Panc1 (cell line): ENCODE results near the gene GFER. TPM values are rescaled to one million over a fixed set of nuclear protein-coding genes. Genes with fewer than 3 reads are reported as not detected.

Experiments used
- ATAC-seq: fragments of 200-7000 bp; cut with Tn5 transposase; 2 replicates; pipeline ENCODE4 v1.9.1; 2020; ENCODE audit warnings: mild to moderate bottlenecking, moderate library complexity
- BruUV-seq: library from RNA; stranded (reverse); fragments of 400-500 nt; replicated peaks from 2 replicates; lab custom pipeline; 2021; lab: Mats Ljungman, UMichigan
- CTCF ChIA-PET: fragments of 300-600 bp; sonication (Branson Sonifier 250); formaldehyde crosslinking; loops from one replicate; lab custom pipeline; 2022; ENCODE audit warnings: antibody characterized with exemption; lab: Charles Lee
- POLR2A ChIA-PET: fragments of 300-600 bp; sonication (Branson Sonifier 250); formaldehyde crosslinking; loops from one replicate; lab custom pipeline; 2022; ENCODE audit warnings: antibody characterized with exemption; lab: Charles Lee
- DNase-seq: peaks from one replicate; pipeline ENCODE4 v3.0.0-alpha.2; 2010; ENCODE audit warnings: low read depth, low spot score
- H3K27ac ChIP-seq: 2 replicates; pipeline ENCODE4 v1.5.1; 2011; ENCODE audit warnings: mild to moderate bottlenecking, low read length, inconsistent platforms
- H3K27me3 ChIP-seq: fragments of 200-500 bp; sonication (Bioruptor generic); 2 replicates; pipeline ENCODE4 v1.6.0; 2014; ENCODE audit warnings: low read length, inconsistent platforms; ENCODE audit not compliant: control insufficient read depth, insufficient read depth
- H3K36me3 ChIP-seq: fragments of 200-500 bp; sonication (Bioruptor generic); 2 replicates; pipeline ENCODE4 v1.5.1; 2014; ENCODE audit warnings: inconsistent platforms, mild to moderate bottlenecking, low read length, moderate library complexity; ENCODE audit not compliant: control insufficient read depth, insufficient read depth
- H3K4me1 ChIP-seq: 2 replicates; pipeline ENCODE4 v1.5.1; 2011; ENCODE audit warnings: inconsistent platforms, mild to moderate bottlenecking, low read length, moderate library complexity; ENCODE audit not compliant: control insufficient read depth, insufficient read depth
- H3K4me3 ChIP-seq, 2 experiments: 2 replicates each; pipeline ENCODE4 v1.5.1; 2011 to 2012; ENCODE audit warnings: low read depth in 2 of 2, low read length in 2 of 2, mild to moderate bottlenecking in 2 of 2, inconsistent platforms in 1 of 2, moderate library complexity in 1 of 2
- H3K9me3 ChIP-seq: fragments of 200-500 bp; sonication (Bioruptor generic); 2 replicates; pipeline ENCODE4 v1.5.1; 2014; ENCODE audit warnings: low read depth, mild to moderate bottlenecking, inconsistent platforms, low read length, moderate library complexity; ENCODE audit not compliant: control insufficient read depth, insufficient read depth
- CTCF ChIP-seq: fragments of 450-650 bp; IDR thresholded peaks from 2 replicates; pipeline ENCODE4 v1.5.1; 2017; ENCODE audit warnings: mild to moderate bottlenecking
- POLR2AphosphoS5 ChIP-seq: IDR thresholded peaks from 2 replicates; pipeline ENCODE4 v1.6.1; 2012; ENCODE audit warnings: mild to moderate bottlenecking, low read depth, low read length, moderate library complexity
- REST ChIP-seq, 2 experiments: IDR thresholded peaks; 2 replicates each; pipeline ENCODE4 v1.6.1; 2011 to 2012; ENCODE audit warnings: low read depth in 2 of 2, control low read depth in 1 of 2, low read length in 1 of 2, mild to moderate bottlenecking in 1 of 2, moderate library complexity in 1 of 2; ENCODE audit not compliant: insufficient read depth in 1 of 2
- SIN3A ChIP-seq: IDR thresholded peaks from 2 replicates; pipeline ENCODE4 v1.6.1; 2012; ENCODE audit warnings: low read depth, mild to moderate bottlenecking, low read length, moderate library complexity, borderline replicate concordance; ENCODE audit not compliant: insufficient read depth
- TCF7L2 ChIP-seq: IDR thresholded peaks from 2 replicates; pipeline ENCODE4 v1.6.1; 2011; ENCODE audit warnings: mild to moderate bottlenecking, low read depth, low read length, inconsistent platforms
- in situ Hi-C: cut with HindIII; loops from 2 replicates; pipeline ENCODE4 v1.10.0; 2016; ENCODE audit warnings: low sequenced_read_pairs, low pct_unique_long_range_greater_than_20kb
- intact Hi-C: fragments of 100-400 bp; cut with micrococcal nuclease; formaldehyde crosslinking; loops from one replicate; pipeline ENCODE4 v1.10.0; 2022; ENCODE audit not compliant: unreplicated experiment
- total RNA-seq: library from RNA; stranded (reverse); gene quantifications from one replicate; pipeline ENCODE4 v1.2.1, GENCODE V29; 2021; ENCODE audit not compliant: unreplicated experiment

Gene GFER
- total RNA-seq, 1 experiment from 2014 or later: 49.2 TPM

DNA sequence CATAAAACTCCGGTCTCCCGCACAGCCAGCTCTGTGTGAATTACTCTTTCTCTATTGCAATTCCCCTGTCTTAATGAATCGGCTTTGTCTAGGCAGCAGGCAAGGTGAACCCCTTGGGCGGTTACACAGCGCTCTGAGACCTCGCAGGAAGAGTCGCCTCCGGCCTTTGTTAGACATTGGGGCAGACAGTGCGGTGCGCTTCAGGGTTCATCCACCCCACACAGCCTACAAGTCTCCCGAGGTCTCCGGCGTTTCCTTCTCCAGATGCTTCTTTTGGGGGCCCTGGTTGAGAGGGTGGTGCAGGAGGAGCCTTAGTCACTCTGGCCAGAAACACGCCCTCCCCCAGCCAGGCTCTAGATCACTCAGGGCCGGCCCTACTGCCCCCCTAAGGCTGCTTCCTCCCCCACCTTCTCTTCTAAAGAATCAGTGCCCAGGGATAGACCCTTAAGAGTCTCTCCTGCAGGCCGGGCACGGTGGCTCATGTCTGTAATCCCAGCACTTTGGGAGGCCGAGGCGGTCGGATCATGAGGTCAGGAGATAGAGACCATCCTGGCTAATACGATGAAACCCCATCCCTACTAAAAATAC, 39.3 kb upstream of the GFER start:
- CTCF ChIA-PET: no interaction called here
- ATAC-seq: no peak
- Histone ChIP-seq H3K27ac (no peak overlapping the region), H3K27me3 (no peaks in the 10 kb centered on the region), H3K4me3 (no peak overlapping the region), H3K9me3 (no peaks in the 10 kb centered on the region), H3K36me3 (no peaks in the 10 kb centered on the region; the same call in 1 of the 2 replicates), H3K4me1 (peaks cover 11% of the 10 kb centered on the region)
- POLR2A ChIA-PET: no interaction called here
- DNase-seq: no peak
- no TSS peak for BruUV-seq
- in situ Hi-C loops: no loop called here
- TF ChIP-seq REST (IDR thresholded peaks at IDR 0.05; ENCODE audit: insufficient read depth in 1 of 2, low read depth in 2 of 2, low read length in 1 of 2) (no peak), TCF7L2 (no peak), CTCF (no peak), SIN3A (no peak), POLR2AphosphoS5 (no peak)
- intact Hi-C loops: no loop called here

- ATAC-seq: no peak
- POLR2A ChIA-PET: no interaction called here
- no peak for TF ChIP-seq TCF7L2
- no peak for TF ChIP-seq REST (IDR thresholded peaks at IDR 0.05; ENCODE audit: insufficient read depth in 1 of 2, low read depth in 2 of 2, low read length in 1 of 2)
- no peak for TF ChIP-seq CTCF
- no peak for TF ChIP-seq POLR2AphosphoS5
- no peak for TF ChIP-seq SIN3A
Observed at GRCh38 chr16:1945559-1946391, 38.2 kb upstream of the GFER start.

More at GRCh38 chr16:1945559-1946391, 38.2 kb upstream of the GFER start:
- no peak for DNase-seq
- H3K4me1 ChIP-seq: peaks cover 11% of the 10 kb centered on the region
- H3K4me3 ChIP-seq: no peak overlapping the region
- in situ Hi-C loops (no loop called here), intact Hi-C loops (no loop called here)
- BruUV-seq: no TSS peak
- H3K9me3 ChIP-seq: no peaks in the 10 kb centered on the region
- no peak overlapping the region for H3K27ac ChIP-seq
- no peaks in the 10 kb centered on the region for H3K27me3 ChIP-seq
- CTCF ChIA-PET: no interaction called here
- H3K36me3 ChIP-seq: no peaks in the 10 kb centered on the region; the same call in 1 of the 2 replicates
